ENCODE results near the gene ANKMY1.

The ANKMY1 gene

DNA sequence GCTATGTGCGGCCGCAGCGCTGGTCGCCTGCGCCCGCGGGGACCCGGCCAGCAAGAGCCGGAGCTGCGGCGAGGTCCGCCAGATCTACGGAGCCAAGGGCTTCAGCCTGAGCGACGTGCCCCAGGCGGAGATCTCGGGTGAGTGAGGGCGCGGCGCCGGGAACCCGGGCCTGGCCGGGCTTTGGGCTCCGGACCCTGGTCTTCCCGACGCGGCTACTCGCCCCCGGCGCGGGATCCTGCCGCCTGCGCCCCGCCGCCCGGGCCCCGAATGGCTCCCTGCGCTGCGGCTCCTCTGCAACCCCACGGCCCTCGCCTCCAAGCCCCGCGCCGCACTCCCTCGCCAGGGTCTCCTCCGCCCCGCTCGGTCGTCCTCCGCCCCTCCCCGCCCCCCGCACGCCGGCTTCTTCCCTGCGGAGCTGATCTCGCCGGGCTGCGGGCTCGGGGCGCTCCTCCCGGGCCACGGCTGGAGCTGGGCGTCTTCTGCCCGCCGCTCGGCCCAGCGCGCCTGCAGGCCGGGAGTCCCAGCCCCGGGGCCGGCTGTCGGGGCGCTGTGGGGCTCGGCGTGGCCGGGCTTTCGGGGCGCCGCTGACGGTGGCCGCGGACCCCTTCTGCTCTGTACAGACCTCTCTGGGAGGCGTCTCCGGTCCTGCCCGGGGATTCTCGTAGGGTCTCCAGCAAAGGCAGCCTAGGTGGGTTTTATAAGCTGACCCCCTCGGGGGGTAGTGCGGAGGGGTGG is 121.7 kb downstream of the ANKMY1 start (continued):
- TF ChIP-seq ZNF302 (tag by site-specific recombination; IDR thresholded peaks at IDR 0.05; ENCODE audit: low read depth), result no peak
- no peak for TF ChIP-seq ZFP69B (tag by site-specific recombination; IDR thresholded peaks at IDR 0.05)
- TF ChIP-seq ZNF791 (tag by site-specific recombination; IDR thresholded peaks at IDR 0.05), result no peak
- TF ChIP-seq ZEB2 (tag by site-specific recombination; IDR thresholded peaks at IDR 0.05), result no peak
- peak; percentile 46; the same call in 1 of the 2 replicates for TF ChIP-seq ZNF335 (tag by site-specific recombination; conservative IDR thresholded peaks at IDR 0.05)
- TF ChIP-seq, protein P1, sequence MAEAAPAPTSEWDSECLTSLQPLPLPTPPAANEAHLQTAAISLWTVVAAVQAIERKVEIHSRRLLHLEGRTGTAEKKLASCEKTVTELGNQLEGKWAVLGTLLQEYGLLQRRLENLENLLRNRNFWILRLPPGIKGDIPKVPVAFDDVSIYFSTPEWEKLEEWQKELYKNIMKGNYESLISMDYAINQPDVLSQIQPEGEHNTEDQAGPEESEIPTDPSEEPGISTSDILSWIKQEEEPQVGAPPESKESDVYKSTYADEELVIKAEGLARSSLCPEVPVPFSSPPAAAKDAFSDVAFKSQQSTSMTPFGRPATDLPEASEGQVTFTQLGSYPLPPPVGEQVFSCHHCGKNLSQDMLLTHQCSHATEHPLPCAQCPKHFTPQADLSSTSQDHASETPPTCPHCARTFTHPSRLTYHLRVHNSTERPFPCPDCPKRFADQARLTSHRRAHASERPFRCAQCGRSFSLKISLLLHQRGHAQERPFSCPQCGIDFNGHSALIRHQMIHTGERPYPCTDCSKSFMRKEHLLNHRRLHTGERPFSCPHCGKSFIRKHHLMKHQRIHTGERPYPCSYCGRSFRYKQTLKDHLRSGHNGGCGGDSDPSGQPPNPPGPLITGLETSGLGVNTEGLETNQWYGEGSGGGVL (tag by site-specific recombination; IDR thresholded peaks at IDR 0.05), result no peak
- no peak for TF ChIP-seq ZNF169 (tag by site-specific recombination; IDR thresholded peaks at IDR 0.05)
- no peak for TF ChIP-seq SCRT2 (tag by site-specific recombination; IDR thresholded peaks at IDR 0.05)
- no peak for TF ChIP-seq FEZF1 (tag by site-specific recombination; IDR thresholded peaks at IDR 0.05)
- TF ChIP-seq ZBTB49 (tag by site-specific recombination; IDR thresholded peaks at IDR 0.05; ENCODE audit: low read depth), result no peak
- no peak for TF ChIP-seq KLF9 (tag by site-specific recombination; IDR thresholded peaks at IDR 0.05; ENCODE audit: low read depth)
- no peak for TF ChIP-seq ZNF624 (tag by site-specific recombination; IDR thresholded peaks at IDR 0.05)
- no peak for TF ChIP-seq ZNF292 (tag by site-specific recombination; IDR thresholded peaks at IDR 0.05; ENCODE audit: borderline replicate concordance, low read depth)
- TF ChIP-seq ZNF146 (tag by site-specific recombination; IDR thresholded peaks at IDR 0.05), result no peak
- TF ChIP-seq ZNF391 (tag by site-specific recombination; IDR thresholded peaks at IDR 0.05; ENCODE audit: borderline replicate concordance, low read depth), result no peak
- TF ChIP-seq HOXD13 (CRISPR knock-in tag; IDR thresholded peaks at IDR 0.05; ENCODE audit: borderline replicate concordance), result no peak
- TF ChIP-seq ZNF792 (tag by site-specific recombination; IDR thresholded peaks at IDR 0.05), result no peak
- TF ChIP-seq MZF1 (tag by site-specific recombination; IDR thresholded peaks at IDR 0.05; ENCODE audit: borderline replicate concordance), result no peak
- no peak for TF ChIP-seq ZBTB11 (tag by site-specific recombination; conservative IDR thresholded peaks at IDR 0.05; ENCODE audit: low read depth)
- no peak for TF ChIP-seq ZNF629 (tag by site-specific recombination; IDR thresholded peaks at IDR 0.05)
- TF ChIP-seq SP2 (tag by site-specific recombination; IDR thresholded peaks at IDR 0.05), result no peak
- no peak for TF ChIP-seq ZNF211 (tag by site-specific recombination; IDR thresholded peaks at IDR 0.05; ENCODE audit: low read depth)

All from HEK293 (cell line).